Right lobe of liver (tissue), 4 donors: Measurements from ENCODE around the gene MMAA.
"Not testable (repeated sequence)": the region's sequence is repeated elsewhere in the genome, so short reads cannot be mapped to it uniquely, and the experiment has no call there.

Experiments used
- POLR2A ChIP-seq: fragments of 450-650 bp; IDR thresholded peaks from one replicate; pipeline ENCODE4 v1.6.1; 2017; ENCODE audit warnings: antibody characterized with exemption, mild to moderate bottlenecking
- TF ChIP-seq, protein P1 (sequence below), 4 donors: fragments of 200-600 bp in 3 of 4; fragments of 450-650 bp in 1 of 4; IDR thresholded peaks; one replicate each; pipeline versions ENCODE4 v1.5.1 to v1.8.0; 2016 to 2022; ENCODE audit warnings: antibody characterized with exemption in 4 of 4, mild to moderate bottlenecking in 2 of 4
- donor health status: DM: no; HTN: no; CAD: no.
- donor health status: DM: no; HTN: no; CAD: no.
- donor health status: DM: no; HTN: yes; CAD: no.

DNA sequence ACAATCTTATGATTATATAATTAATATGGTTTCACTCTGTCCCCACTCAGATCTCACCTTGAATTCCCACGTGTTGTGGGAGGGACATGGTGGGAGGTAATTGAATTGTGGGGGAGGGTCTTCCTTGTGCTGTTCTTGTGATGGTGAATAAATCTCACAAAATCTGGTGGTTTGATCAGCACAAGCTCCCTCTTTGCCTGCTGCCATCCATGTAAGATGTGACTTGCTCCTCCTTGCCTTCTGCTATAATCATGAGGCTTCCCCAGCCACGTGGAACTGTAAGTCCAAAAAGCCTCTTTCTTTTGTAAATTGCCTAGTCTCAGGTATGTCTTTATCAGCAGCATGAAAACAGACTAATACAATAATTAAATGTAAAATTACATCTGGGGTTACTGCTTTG, 29.8 kb upstream of the MMAA start:
- TF ChIP-seq, protein P1, sequence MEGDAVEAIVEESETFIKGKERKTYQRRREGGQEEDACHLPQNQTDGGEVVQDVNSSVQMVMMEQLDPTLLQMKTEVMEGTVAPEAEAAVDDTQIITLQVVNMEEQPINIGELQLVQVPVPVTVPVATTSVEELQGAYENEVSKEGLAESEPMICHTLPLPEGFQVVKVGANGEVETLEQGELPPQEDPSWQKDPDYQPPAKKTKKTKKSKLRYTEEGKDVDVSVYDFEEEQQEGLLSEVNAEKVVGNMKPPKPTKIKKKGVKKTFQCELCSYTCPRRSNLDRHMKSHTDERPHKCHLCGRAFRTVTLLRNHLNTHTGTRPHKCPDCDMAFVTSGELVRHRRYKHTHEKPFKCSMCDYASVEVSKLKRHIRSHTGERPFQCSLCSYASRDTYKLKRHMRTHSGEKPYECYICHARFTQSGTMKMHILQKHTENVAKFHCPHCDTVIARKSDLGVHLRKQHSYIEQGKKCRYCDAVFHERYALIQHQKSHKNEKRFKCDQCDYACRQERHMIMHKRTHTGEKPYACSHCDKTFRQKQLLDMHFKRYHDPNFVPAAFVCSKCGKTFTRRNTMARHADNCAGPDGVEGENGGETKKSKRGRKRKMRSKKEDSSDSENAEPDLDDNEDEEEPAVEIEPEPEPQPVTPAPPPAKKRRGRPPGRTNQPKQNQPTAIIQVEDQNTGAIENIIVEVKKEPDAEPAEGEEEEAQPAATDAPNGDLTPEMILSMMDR (IDR thresholded peaks at IDR 0.05): not testable (repeated sequence)
- not testable (repeated sequence) for TF ChIP-seq POLR2A
